ENCODE data around the gene BMP4.

The BMP4 gene

GRCh38 chr14:53943751-53944083 is 12.9 kb downstream of the BMP4 start:
- no peak for DNase-seq

- no peak for DNase-seq
Observed at GRCh38 chr14:53942970-53943750, 13.5 kb downstream of the BMP4 start.

- no peak for DNase-seq
Observed at GRCh38 chr14:53938136-53938837, 18.3 kb downstream of the BMP4 start.

- DNase-seq, result no peak
Observed at GRCh38 chr14:53934778-53935414, 21.7 kb downstream of the BMP4 start.

- DNase-seq, result no peak
Observed at GRCh38 chr14:53932966-53933365, 23.7 kb downstream of the BMP4 start.

GRCh38 chr14:53929871-53930715 is 26.5 kb downstream of the BMP4 start:
- DNase-seq, result no peak

- DNase-seq, result no peak
Observed at GRCh38 chr14:53927171-53927570, 29.5 kb downstream of the BMP4 start.

GRCh38 chr14:53925201-53925766 is 31.3 kb downstream of the BMP4 start:
- DNase-seq, result no peak

GRCh38 chr14:53924753-53925152 is 31.9 kb downstream of the BMP4 start:
- DNase-seq, result no peak

GRCh38 chr14:53921027-53921426 is 35.6 kb downstream of the BMP4 start:
- DNase-seq, result no peak

- no peak for DNase-seq
Observed at GRCh38 chr14:53916239-53916638, 40.4 kb downstream of the BMP4 start.

GRCh38 chr14:53915364-53916014 is 41.1 kb downstream of the BMP4 start:
- no peak for DNase-seq

GRCh38 chr14:53912021-53912420 is 44.6 kb downstream of the BMP4 start:
- no peak for DNase-seq

- no peak for DNase-seq
Observed at GRCh38 chr14:53908416-53908815, 48.2 kb downstream of the BMP4 start.

- no peak for DNase-seq
Observed at GRCh38 chr14:53902307-53902706, 54.3 kb downstream of the BMP4 start.

- DNase-seq, result no peak
Observed at GRCh38 chr14:53900499-53900898, 56.1 kb downstream of the BMP4 start.

All from cerebellar nuclear complex (tissue), 1 donor.